Activated naive CD8-positive, alpha-beta T cell treated with anti-CD3 and anti-CD28 coated beads for 36 hours (primary cell): ENCODE data around the gene TTC21A. TPM values are rescaled to one million over a fixed set of nuclear protein-coding genes. Genes with fewer than 3 reads are reported as not detected.

Experiments used
- DNase-seq: peaks from one replicate; pipeline ENCODE4 v3.0.0; 2021
- H3K27ac Mint-ChIP-seq: one replicate; pipeline ENCODE4 v1.8.0; 2022; ENCODE audit warnings: mild to moderate bottlenecking, moderate library complexity, mixed read lengths
- H3K27me3 Mint-ChIP-seq: one replicate; pipeline ENCODE4 v1.8.0; 2022; ENCODE audit warnings: mild to moderate bottlenecking, mixed read lengths
- H3K36me3 Mint-ChIP-seq: one replicate; pipeline ENCODE4 v1.8.0; 2021; ENCODE audit warnings: mild to moderate bottlenecking, mixed read lengths
- H3K4me1 Mint-ChIP-seq: one replicate; pipeline ENCODE4 v1.8.0; 2021; ENCODE audit warnings: mixed read lengths
- H3K4me3 Mint-ChIP-seq: one replicate; pipeline ENCODE4 v1.8.0; 2022; ENCODE audit warnings: mild to moderate bottlenecking, moderate library complexity, mixed read lengths
- H3K9me3 Mint-ChIP-seq: one replicate; pipeline ENCODE4 v1.8.0; 2022; ENCODE audit warnings: mixed read lengths
- total RNA-seq, 2 experiments: library from RNA; stranded (reverse); gene quantifications; one replicate each; pipeline ENCODE4 v1.2.3, GENCODE V29; 2021

Gene TTC21A
- total RNA-seq, 2 experiments from 2014 or later: 0.42 to 0.78 TPM

DNA sequence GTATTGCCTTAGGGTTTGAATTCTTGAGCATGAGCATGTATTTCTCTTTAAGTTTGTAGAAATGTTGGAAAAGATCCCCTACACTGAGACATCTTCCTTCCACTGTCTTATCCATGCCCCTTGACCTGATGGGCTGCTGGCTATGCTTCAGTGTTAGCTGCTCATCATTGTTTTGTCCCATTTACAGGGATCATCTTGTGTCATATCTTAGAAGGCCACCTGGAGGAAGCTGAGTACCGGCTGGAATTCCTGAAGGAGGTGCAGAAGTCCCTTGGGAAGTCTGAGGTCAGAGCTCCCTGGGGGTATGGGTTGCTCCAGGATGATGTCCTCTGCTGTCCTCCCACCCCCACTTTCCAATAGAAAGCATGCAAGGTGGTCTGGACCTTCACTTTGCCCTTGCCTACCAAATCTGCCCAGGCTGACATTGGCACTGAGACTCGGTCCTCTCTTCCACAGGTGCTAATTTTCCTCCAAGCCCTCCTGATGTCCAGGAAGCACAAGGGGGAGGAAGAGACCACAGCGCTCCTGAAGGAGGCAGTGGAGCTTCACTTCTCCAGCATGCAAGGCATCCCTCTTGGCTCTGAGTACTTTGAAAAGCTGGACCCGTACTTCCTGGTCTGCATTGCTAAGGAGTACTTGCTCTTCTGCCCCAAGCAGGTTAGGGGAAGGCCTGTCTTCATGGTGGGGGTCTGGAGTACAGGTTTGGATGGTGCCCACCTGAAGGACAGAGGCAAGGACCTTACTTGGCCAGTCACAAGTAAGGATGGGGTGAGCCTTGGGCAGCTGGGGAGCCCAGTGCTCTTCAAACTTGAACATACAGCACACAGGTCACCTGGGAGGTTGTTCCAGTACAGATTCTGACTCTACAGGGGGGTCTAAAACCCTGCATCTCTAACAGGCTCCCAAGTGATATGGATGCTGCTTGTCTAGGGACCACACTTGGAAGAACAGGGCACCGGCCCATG, 17.7 kb downstream of the TTC21A start:
- H3K27ac Mint-ChIP-seq: no peak overlapping the region
- H3K4me3 Mint-ChIP-seq: no peak overlapping the region
- H3K36me3 Mint-ChIP-seq: no peaks in the 10 kb centered on the region
- no peaks in the 10 kb centered on the region for H3K9me3 Mint-ChIP-seq
- no peak for DNase-seq
- H3K27me3 Mint-ChIP-seq: no peaks in the 10 kb centered on the region
- H3K4me1 Mint-ChIP-seq: peaks cover 15% of the 10 kb centered on the region

DNA sequence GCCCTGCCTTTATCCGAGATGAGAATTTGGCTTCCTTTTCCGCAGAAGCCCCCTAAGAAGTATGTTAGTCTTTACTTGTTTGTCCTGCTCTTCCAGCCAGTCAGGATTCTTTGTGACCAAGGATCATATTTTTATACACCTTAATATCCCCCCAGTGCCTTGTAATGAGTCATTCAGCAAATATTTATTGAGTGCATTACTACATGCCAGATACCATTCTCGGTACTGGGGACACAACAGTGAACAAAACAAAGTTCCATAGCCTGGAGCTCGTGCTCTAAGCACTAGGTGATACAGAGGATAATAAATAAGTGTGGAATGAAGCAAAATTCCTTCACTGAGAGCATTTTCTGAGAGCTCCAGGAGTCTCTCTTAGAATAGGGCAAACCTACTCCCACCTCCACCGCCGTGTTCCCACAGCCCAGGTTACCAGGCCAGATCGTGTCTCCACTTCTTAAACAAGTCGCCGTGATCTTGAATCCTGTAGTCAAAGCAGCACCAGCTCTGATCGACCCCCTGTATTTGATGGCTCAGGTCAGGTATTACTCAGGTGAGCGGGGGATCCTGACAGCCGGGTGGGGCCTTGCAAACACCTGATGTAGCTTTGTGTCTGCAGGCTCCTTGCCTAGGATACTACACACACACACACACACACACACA, 18.5 kb downstream of the TTC21A start:
- no peak overlapping the region for H3K27ac Mint-ChIP-seq

DNA sequence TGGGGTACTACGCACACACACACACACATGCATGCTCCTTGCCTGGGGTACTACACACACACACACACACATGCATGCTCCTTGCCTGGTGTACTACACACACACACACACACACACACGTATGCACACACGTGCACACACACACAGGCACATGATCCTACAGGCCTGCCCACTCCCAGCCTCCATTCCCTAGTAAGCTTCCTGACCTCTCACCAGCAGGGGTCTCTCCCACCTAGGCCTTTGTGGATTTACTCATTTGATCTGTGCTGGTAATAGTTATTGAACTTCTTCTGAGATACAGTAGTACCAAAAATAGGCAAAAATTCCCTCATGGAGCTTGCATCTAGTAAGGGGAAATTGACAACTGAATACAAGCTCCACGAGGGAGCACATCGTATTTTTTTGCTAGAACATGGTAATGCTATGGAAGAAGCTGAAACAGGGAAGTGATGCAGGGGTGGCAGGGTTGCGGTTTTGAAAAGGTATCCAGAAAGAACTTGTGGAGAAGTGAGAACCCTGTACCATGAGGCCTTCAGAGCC, 19.1 kb downstream of the TTC21A start:
- no peak for DNase-seq
- Mint-ChIP-seq H3K27me3 (no peaks in the 10 kb centered on the region), H3K9me3 (no peaks in the 10 kb centered on the region), H3K36me3 (no peaks in the 10 kb centered on the region), H3K27ac (no peak overlapping the region), H3K4me3 (no peak overlapping the region), H3K4me1 (peaks cover 15% of the 10 kb centered on the region)

More for the DNA sequence above, 18.5 kb downstream of the TTC21A start:
- H3K27me3 Mint-ChIP-seq: no peaks in the 10 kb centered on the region
- H3K4me1 Mint-ChIP-seq: peaks cover 15% of the 10 kb centered on the region
- no peak for DNase-seq
- no peak overlapping the region for H3K4me3 Mint-ChIP-seq
- no peaks in the 10 kb centered on the region for H3K36me3 Mint-ChIP-seq
- no peaks in the 10 kb centered on the region for H3K9me3 Mint-ChIP-seq

DNA sequence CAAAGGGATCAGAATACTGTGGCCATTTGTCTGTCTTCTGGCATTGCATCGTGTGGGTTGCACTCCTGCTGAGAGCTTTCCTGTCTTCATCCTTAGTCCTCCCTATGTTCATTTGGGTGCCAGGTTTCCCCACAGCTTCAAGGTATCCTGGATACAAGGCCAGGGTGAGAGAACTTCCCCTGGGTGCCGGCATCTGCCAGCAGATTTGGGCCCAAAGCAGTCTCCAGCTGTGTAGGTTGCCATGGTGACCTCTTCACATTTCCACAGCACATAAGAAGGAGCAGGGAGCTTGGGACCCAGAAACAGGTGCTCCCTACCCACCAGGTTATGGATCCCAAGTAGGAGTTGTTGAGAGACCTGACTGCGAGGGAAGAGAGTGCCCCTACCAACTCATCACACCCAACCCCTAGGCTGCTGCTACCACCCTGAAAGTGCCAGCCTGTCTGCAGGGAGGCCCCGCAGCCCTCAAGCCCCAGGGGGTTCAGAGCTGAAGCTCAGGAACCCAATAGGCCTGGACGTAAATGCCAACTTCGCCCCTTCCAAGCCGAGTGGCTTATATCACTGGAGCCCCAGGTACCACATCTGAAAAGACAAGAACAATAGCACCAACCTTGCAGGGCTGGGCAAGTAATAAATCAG, 19.9 kb downstream of the TTC21A start:
- no peak for DNase-seq
- Mint-ChIP-seq H3K27ac (no peak overlapping the region), H3K4me3 (no peak overlapping the region), H3K36me3 (no peaks in the 10 kb centered on the region), H3K9me3 (no peaks in the 10 kb centered on the region), H3K4me1 (peaks cover 15% of the 10 kb centered on the region), H3K27me3 (no peaks in the 10 kb centered on the region)

DNA sequence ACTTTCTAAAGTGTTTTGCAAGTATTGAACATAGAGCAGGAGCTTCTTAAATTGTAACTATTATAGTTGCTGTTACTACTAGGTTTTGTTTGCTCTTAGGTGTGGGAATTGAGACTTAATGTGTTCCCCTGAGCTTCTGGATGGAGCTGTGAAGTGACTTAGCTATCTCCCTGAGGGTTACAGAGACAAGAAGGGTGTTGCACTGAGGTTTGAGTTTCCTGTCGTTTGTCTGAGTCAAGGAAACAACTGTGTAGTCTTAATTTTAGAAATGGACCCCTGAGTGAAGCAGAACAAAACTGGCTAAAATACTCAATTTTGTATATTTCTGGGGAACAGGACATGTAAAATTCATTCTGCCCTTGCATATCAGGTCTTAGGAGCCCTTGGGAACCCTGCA, 20.4 kb downstream of the TTC21A start:
- Mint-ChIP-seq H3K27ac (no peak overlapping the region), H3K9me3 (no peaks in the 10 kb centered on the region), H3K4me3 (no peak overlapping the region), H3K27me3 (no peaks in the 10 kb centered on the region), H3K36me3 (no peaks in the 10 kb centered on the region), H3K4me1 (peaks cover 15% of the 10 kb centered on the region)
- DNase-seq: no peak

DNA sequence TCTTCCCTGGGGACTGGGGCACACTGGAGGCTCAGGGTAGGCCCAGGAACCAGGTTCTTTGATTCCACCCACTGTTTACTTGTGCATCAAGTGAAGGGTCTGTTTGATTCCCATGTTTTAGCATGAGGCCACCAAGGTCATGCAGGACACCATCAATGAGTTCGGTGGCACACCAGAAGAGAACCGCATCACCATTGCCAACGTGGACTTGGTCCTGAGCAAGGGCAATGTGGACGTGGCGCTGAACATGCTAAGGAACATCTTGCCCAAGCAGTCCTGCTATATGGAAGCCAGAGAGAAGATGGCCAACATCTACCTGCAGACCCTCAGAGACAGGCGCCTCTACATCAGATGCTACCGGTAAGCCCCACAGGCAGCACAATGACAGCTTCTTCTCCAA, 21.5 kb downstream of the TTC21A start:
- Mint-ChIP-seq H3K9me3 (no peaks in the 10 kb centered on the region), H3K27me3 (no peaks in the 10 kb centered on the region), H3K4me3 (no peak overlapping the region), H3K36me3 (no peaks in the 10 kb centered on the region), H3K4me1 (peaks cover 17% of the 10 kb centered on the region), H3K27ac (no peak overlapping the region)
- no peak for DNase-seq

DNA sequence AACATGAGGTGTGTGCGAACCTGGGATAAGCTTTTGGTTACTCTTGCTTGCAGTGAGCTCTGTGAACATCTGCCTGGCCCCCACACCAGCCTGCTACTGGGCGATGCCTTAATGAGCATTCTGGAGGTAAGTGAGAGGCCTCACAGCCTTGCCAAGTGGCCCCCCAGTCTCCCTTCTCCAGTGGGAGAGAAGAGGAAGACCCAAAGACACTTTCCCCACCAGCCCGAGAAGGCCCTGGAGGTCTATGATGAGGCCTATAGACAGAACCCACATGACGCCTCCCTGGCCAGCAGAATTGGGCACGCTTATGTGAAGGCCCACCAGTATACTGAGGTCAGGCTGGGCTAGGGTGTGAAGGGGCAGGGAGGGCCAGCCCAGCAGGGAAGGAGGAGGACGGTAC, 22.5 kb downstream of the TTC21A start:
- no peak for DNase-seq
- Mint-ChIP-seq H3K9me3 (no peaks in the 10 kb centered on the region), H3K27ac (no peak overlapping the region), H3K27me3 (no peaks in the 10 kb centered on the region), H3K36me3 (no peaks in the 10 kb centered on the region), H3K4me1 (peaks cover 17% of the 10 kb centered on the region), H3K4me3 (no peak overlapping the region)

DNA sequence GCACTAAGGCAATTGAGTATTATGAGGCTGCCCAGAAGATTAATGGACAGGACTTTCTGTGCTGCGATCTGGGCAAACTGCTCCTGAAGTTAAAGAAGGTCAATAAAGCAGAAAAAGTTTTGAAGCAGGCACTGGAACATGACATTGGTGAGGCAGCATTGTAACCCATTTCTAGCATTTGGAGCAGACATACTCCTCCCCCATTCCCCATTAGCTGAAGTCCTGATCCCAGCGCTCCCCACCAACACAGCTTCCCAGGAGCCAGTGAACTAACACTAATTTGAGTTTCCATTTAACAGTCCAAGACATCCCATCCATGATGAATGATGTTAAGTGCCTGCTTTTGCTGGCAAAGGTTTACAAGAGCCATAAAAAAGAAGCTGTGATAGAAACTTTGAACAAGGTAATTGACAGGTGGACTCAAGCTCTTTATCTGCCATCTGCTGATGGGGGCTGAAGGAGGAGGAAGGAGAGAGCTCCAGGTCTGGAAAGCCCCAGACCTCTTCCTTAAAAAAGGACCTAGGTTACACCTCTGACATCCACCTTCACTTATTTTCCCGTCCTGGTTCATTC, 23.3 kb downstream of the TTC21A start:
- H3K27me3 Mint-ChIP-seq: no peaks in the 10 kb centered on the region
- no peaks in the 10 kb centered on the region for H3K9me3 Mint-ChIP-seq
- peaks cover 17% of the 10 kb centered on the region for H3K4me1 Mint-ChIP-seq
- H3K4me3 Mint-ChIP-seq: no peak overlapping the region
- no peak overlapping the region for H3K27ac Mint-ChIP-seq
- no peaks in the 10 kb centered on the region for H3K36me3 Mint-ChIP-seq
- DNase-seq: no peak

DNA sequence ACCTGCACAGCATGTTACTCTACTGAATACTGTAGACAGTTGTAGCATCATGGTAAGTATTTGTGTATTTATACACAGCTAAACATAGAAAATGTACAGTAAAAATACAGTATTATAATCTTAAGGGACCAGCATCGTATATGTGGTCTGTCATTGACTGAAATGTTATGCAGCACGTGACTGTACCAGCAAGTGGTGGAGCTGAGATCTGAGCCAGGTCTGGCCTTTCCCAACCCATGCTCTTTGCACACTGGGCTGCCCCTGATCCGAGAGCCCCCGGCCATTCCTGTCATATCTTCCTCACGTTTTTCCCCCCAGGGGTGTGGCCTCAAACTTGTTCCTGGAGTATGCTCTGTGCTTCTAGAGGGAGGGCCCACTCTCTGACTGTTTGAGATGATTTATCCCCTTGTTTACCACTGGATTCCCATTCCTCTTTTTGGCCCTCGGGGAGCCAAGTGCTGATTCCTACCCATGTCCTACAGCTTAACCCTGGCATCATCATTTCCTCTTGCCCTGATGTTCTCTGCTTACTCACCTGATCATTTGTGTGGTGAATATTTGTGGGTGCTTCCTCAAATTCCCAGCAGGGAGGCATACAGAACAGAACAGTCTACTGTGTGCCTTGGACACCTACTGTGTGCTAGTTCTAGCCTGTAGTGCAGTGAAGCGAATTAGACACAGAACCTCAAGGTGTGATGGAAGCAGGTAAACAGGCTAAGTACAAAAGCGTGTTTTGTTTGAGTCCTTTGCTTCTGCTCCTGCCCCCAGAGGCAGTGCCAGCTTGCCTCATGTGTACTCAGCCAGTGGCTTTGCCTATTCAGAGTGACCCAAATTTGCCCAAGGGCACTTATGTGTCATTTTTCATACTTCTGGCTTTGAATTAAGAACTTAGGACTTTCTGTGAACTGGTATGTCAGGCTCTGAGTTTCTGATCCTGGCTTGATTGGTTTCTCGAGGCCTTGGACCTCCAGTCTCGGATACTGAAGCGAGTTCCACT, 24.9 kb downstream of the TTC21A start:
- no peak overlapping the region for H3K27ac Mint-ChIP-seq
- no peaks in the 10 kb centered on the region for H3K9me3 Mint-ChIP-seq
- no peak overlapping the region for H3K4me3 Mint-ChIP-seq
- no peaks in the 10 kb centered on the region for H3K36me3 Mint-ChIP-seq
- peaks cover 11% of the 10 kb centered on the region for H3K4me1 Mint-ChIP-seq
- H3K27me3 Mint-ChIP-seq: no peaks in the 10 kb centered on the region
- DNase-seq: no peak

DNA sequence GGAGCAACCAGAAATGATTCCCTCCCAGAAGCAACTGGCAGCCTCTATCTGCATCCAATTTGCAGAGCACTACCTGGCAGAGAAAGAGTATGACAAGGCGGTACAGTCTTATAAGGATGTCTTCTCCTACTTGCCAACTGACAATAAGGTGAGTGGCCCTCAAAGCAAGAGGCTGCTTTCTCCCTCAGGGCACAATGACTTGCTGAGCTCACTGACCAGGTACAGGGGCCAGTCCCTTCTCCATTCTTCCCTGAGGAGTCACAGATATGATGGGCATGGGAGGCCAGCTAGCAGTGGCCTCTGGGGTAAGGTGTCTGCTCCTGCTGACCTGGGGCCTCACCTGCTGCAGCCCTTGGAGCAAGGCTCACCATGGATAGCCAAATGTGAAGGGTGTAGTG, 25.6 kb downstream of the TTC21A start:
- H3K27ac Mint-ChIP-seq: no peak overlapping the region
- no peak for DNase-seq
- H3K4me3 Mint-ChIP-seq: no peak overlapping the region

DNA sequence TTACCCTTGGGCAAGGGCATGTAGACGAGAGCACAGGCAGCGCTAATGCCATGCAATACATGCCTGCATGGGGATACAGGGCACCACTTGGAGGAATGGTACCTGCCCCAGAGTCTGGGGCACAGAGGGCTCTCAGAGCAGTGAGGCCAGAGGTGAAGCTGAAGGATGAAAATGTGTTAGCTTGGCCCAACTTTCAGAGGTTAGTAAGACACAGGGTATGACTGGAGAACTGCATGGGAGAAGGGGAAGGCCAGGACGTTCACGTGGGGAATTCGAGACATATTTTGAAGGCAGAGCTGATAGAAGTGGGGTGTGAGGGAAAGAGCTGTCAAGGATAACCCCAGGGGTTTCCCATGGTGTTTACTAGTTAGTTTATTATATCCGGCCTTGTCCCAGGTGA, 26.3 kb downstream of the TTC21A start:
- no peaks in the 10 kb centered on the region for H3K36me3 Mint-ChIP-seq
- no peak for DNase-seq
- no peak overlapping the region for H3K4me3 Mint-ChIP-seq
- no peaks in the 10 kb centered on the region for H3K9me3 Mint-ChIP-seq
- H3K4me1 Mint-ChIP-seq: peaks cover 6% of the 10 kb centered on the region
- H3K27me3 Mint-ChIP-seq: no peaks in the 10 kb centered on the region
- no peak overlapping the region for H3K27ac Mint-ChIP-seq

More for the DNA sequence above, 25.6 kb downstream of the TTC21A start:
- H3K4me1 Mint-ChIP-seq: peaks cover 4% of the 10 kb centered on the region
- H3K36me3 Mint-ChIP-seq: no peaks in the 10 kb centered on the region
- no peaks in the 10 kb centered on the region for H3K9me3 Mint-ChIP-seq
- no peaks in the 10 kb centered on the region for H3K27me3 Mint-ChIP-seq

DNA sequence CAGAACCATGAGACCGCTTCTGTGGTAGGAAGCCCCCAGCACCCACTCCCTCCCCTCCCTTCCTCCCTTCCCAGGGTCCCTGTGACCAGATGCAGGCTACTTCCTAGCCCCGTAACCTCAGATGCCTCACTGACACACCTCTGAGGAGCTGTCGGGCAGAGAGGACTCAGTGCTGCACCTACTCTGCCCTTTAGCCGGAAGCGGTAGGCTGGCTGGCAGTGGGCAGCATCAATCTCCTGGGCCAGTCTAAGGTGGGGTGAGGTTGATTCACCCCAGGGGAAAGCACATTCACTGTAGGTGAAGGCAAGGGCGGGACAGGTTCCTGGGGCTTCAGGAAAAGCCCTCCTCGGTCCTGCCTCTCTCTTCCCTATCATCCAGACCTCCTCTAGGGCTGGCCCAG, 26.8 kb downstream of the TTC21A start:
- H3K27ac Mint-ChIP-seq: no peak overlapping the region

DNA sequence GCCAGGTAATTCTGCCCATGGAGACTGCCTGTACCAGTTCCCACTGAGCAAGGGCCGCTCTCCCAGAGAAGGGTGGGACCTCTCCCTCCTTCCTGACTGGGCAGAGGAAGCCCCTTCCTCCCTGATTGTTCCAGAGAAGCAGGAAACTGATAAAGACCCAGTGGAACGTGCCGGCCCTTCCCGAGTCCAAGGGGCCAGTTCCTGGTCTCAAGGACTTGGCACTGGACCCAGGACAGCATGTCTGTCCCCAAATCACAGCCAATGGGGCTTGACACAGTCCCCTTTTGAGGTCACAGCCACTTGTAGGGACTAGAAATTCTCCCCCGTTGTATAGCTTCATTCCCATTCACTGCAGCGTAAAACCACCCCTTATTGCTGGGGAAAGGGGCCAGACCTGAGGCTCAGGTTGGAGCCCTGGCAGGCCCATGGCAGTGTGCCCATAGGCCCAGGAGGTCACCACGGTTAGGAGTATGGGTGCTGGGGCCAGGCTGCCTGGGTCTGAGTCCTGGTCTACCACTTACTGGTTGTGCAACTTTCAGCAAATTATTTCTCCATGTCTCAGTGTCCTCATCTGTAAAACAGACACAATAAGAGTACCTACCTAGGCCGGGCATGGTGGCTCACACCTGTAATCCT, 27.8 kb downstream of the TTC21A start:
- Mint-ChIP-seq H3K36me3 (no peaks in the 10 kb centered on the region), H3K27me3 (no peaks in the 10 kb centered on the region), H3K9me3 (no peaks in the 10 kb centered on the region), H3K4me3 (no peak overlapping the region), H3K4me1 (peaks cover 9% of the 10 kb centered on the region), H3K27ac (no peak overlapping the region)
- DNase-seq: no peak

More for the DNA sequence above, 26.8 kb downstream of the TTC21A start:
- no peak overlapping the region for H3K4me3 Mint-ChIP-seq
- H3K36me3 Mint-ChIP-seq: no peaks in the 10 kb centered on the region
- H3K9me3 Mint-ChIP-seq: no peaks in the 10 kb centered on the region
- peaks cover 7% of the 10 kb centered on the region for H3K4me1 Mint-ChIP-seq
- no peaks in the 10 kb centered on the region for H3K27me3 Mint-ChIP-seq
- no peak for DNase-seq
